Lower leg skin (tissue), 4 donors: ENCODE data around the gene SPG11. TPM values are rescaled to one million over a fixed set of nuclear protein-coding genes. Genes with fewer than 3 reads are reported as not detected.

Experiments
- DNase-seq, 2 donors: peaks; one replicate each; pipeline ENCODE4 v3.0.0-alpha.2; 2019; ENCODE audit warnings: low spot score in 2 of 2
- H3K4me3 ChIP-seq: fragments of 200-600 bp; sonication (generic); 2 replicates; pipeline ENCODE4 v1.5.1; 2017; ENCODE audit warnings: mild to moderate bottlenecking, low read depth; ENCODE audit not compliant: poor library complexity, severe bottlenecking
- POLR2A ChIP-seq, 2 donors: fragments of 450-650 bp; IDR thresholded peaks; one replicate each; pipeline ENCODE4 v1.6.1; 2016 to 2017; ENCODE audit warnings: antibody characterized with exemption in 2 of 2, mild to moderate bottlenecking in 1 of 2, moderate library complexity in 1 of 2
- WGBS, 2 donors: methylation state at CpG; one replicate each; pipeline ENCODE4 v1.1.5; 2018; 5-methylcytosine and 5-hydroxymethylcytosine counted together
- intact Hi-C: fragments of 100-400 bp; cut with DNase I; formaldehyde crosslinking; loops from one replicate; pipeline ENCODE4 v1.15.0; 2023; ENCODE audit warnings: low total_unique reads
- total RNA-seq, 4 donors: library from RNA; depleted of rRNA; stranded (reverse); fragments of >200 nt; gene quantifications; one replicate each; pipeline ENCODE4 v1.1.0, GENCODE V29; 2016
- TF ChIP-seq, protein P1 (sequence below), 3 donors: fragments of 450-650 bp; IDR thresholded peaks; one replicate each; pipeline ENCODE4 v1.5.1; 2016; ENCODE audit warnings: antibody characterized with exemption in 3 of 3, mild to moderate bottlenecking in 3 of 3, moderate library complexity in 2 of 3

The SPG11 gene
- total RNA-seq, 4 donors from 2014 or later = 78.1 to 118 (median 89.7) TPM

DNA sequence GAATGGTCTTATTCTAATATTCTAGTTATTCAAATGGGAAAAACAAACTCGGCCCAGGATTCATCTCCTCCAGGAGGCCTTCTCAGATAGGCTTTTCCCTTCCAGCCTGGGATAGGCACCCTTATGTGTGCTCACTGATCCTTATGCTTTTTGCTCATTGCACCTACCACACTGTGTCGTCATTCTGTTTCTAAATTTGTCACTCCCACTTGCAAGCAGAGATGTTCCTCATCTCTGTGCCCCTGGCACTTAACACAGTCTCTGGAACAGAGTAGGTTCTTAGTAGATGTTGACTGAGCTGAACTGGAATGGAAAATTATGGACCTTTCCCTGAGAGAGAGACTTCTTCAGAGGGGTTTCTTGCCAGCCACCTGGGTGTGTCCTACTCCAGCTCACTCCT lies 18.7 kb upstream of the SPG11 start:
- WGBS, 2 donors = 61 to 77% methylated on average over 2 of the region's 2 CpGs
- H3K4me3 ChIP-seq = no peak overlapping the region
- intact Hi-C loops = no loop called here
- TF ChIP-seq POLR2A (IDR thresholded peaks at IDR 0.05) = no peak
- TF ChIP-seq, protein P1, sequence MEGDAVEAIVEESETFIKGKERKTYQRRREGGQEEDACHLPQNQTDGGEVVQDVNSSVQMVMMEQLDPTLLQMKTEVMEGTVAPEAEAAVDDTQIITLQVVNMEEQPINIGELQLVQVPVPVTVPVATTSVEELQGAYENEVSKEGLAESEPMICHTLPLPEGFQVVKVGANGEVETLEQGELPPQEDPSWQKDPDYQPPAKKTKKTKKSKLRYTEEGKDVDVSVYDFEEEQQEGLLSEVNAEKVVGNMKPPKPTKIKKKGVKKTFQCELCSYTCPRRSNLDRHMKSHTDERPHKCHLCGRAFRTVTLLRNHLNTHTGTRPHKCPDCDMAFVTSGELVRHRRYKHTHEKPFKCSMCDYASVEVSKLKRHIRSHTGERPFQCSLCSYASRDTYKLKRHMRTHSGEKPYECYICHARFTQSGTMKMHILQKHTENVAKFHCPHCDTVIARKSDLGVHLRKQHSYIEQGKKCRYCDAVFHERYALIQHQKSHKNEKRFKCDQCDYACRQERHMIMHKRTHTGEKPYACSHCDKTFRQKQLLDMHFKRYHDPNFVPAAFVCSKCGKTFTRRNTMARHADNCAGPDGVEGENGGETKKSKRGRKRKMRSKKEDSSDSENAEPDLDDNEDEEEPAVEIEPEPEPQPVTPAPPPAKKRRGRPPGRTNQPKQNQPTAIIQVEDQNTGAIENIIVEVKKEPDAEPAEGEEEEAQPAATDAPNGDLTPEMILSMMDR (IDR thresholded peaks at IDR 0.05) = no peak
- no peak for DNase-seq

DNA sequence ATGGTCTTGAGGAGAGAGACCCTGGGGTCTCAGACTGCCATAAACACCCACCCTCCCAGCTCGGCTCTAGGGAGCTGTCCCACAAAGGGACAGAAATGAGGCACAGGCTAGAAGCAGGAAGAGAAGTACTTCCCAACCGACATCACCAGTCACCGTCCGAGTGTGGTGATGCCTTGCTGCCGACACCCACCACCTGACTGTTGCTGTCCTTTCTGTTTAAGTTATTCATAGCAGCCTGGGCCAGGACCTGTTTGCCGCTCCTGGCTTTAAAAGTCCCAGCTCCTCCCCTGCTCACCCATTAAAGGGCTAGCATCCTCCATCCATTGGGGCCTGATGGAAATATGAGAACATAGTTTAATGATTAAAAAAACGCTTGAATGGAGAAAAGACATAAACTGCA lies 13.2 kb upstream of the SPG11 start:
- DNase-seq = no peak
- 54 to 60% methylated on average over 7 of the region's 7 CpGs for WGBS, 2 donors
- H3K4me3 ChIP-seq = no peak overlapping the region
- no peak for TF ChIP-seq POLR2A (IDR thresholded peaks at IDR 0.05)
- TF ChIP-seq, protein P1 (IDR thresholded peaks at IDR 0.05) = no peak
- intact Hi-C loops = no loop called here

DNA sequence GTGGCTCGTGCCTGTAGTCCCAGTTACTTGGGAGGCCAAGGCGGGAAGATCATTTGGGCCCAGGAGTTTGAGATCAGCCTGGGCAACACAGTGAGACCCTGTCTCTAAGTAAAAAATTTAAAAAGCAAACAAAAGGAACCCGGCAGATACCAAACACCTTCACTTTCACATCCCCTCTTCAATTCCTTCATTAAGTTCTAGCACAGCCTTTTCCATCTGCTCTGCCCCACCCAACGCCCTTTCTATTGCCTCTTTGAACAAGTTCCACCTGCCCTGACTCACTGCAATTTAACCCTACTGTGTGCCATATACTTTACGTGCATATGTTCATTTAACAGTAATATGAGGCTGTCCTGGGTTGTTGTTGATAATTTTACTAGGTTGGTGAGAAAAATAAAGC lies 12.4 kb upstream of the SPG11 start:
- TF ChIP-seq, protein P1 (IDR thresholded peaks at IDR 0.05) = no peak
- TF ChIP-seq POLR2A (IDR thresholded peaks at IDR 0.05) = no peak
- WGBS, 2 donors = 89 to 93% methylated on average over 5 of the region's 5 CpGs
- no peak overlapping the region for H3K4me3 ChIP-seq
- intact Hi-C loops = no loop called here
- no peak for DNase-seq

DNA sequence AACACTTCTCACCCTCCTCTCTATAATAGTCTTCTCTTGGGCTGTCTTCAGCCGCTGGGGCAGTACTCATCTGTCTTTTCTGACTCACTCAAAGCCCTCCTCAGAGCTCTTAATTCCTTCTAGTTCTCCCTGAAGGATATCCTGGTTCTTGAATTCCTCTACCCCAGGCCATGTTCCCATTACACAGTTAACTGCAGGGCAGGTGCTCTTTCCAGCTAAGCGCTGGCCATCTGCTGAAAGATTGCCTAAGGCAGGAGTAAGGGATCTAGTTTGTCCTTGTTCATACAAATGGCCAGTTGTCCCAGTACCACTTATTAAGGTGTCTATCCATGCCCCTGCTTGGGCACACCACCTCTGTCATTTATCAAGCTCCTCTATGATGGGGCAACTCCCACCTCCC lies 10.2 kb upstream of the SPG11 start:
- intact Hi-C loops = no loop called here

DNA sequence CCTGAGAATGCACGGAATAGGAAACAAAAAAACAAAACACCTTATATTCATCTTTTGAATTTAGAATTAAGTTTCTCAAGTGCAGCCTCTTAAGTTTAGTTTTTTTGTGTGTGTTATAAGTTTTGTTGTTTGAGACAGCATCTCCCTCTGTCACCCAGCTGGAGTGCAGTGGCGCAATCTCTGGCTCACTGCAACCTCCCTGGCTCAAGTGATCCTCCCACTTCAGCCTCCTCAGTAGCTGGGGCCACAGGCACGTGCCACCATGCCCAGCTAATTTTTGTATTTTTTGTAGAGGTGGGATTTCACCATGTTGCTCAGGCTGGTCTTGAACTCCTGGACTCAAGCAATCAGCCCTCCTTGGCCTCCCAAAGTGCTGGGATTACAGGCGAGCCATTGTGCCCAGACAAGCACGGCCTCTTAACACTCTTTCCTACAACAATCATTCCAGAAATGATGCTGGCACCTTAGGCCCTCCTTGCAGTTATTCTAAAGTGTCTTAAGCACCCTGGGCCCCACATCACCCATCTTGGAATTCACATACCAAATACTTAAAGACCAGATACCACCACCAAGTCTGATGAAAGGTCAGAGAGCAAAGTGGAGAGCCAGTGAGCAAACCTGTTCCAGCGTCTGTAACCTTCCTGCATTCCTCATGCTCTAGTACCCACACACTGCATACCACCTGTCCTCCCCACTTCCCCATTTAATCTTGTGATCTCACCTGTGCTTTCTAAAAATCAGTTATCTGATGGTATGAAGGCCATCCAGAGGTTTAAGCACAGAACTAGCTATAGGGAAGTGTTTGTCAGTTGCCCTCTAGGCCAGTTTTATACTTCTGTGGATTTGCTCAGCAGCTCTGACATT lies 6.9 kb upstream of the SPG11 start:
- H3K4me3 ChIP-seq = no peak overlapping the region
- 85 to 89% methylated on average over 6 of the region's 6 CpGs for WGBS, 2 donors
- TF ChIP-seq, protein P1 (IDR thresholded peaks at IDR 0.05) = no peak
- TF ChIP-seq POLR2A (IDR thresholded peaks at IDR 0.05) = no peak
- intact Hi-C loops = no loop called here
- DNase-seq = no peak

More for the DNA sequence above, 10.2 kb upstream of the SPG11 start:
- WGBS, 2 donors = 87 to 94% methylated on average over 2 of the region's 2 CpGs
- H3K4me3 ChIP-seq = no peak overlapping the region
- TF ChIP-seq, protein P1 (IDR thresholded peaks at IDR 0.05) = no peak
- TF ChIP-seq POLR2A (IDR thresholded peaks at IDR 0.05) = no peak
- DNase-seq = no peak
